Measurements from ENCODE around the gene C2orf80. TPM values are rescaled to one million over a fixed set of nuclear protein-coding genes. Genes with fewer than 3 reads are reported as not detected.
"Not testable (repeated sequence)": the region's sequence is repeated elsewhere in the genome, so short reads cannot be mapped to it uniquely, and the experiment has no call there.

C2orf80 gene
- total RNA-seq, 1 experiment from 2014 or later, result not detected

- Histone ChIP-seq H3K9ac (ENCODE audit: low read length) (no peak overlapping the region), H3K9me2 (replicated peaks; ENCODE audit: insufficient read depth, low read length) (no peaks in the 10 kb centered on the region), H3K9me3 (ENCODE audit: low read length) (no peaks in the 10 kb centered on the region), H3K4me1 (ENCODE audit: low read length) (no peaks in the 10 kb centered on the region), H4K20me1 (ENCODE audit: insufficient read depth, low read depth, low read length) (no peaks in the 10 kb centered on the region), H3K79me2 (ENCODE audit: low read length) (no peaks in the 10 kb centered on the region), H3K27me3 (ENCODE audit: low read length) (no peaks in the 10 kb centered on the region), H3K4me3 (ENCODE audit: low read length) (no peak overlapping the region), H3K4me2 (ENCODE audit: low read depth, low read length, poor library complexity, severe bottlenecking) (no peak overlapping the region), H2AFZ (ENCODE audit: low read length) (no peak overlapping the region), H3K36me3 (ENCODE audit: insufficient read depth, low read length) (no peaks in the 10 kb centered on the region), H3K27ac (ENCODE audit: low read length) (no peak overlapping the region)
- DNase-seq, result no peak
These were observed 42.1 kb downstream of the C2orf80 start for GRCh38 chr2:208147759-208148158.

- Histone ChIP-seq H2AFZ (ENCODE audit: low read length) (no peak overlapping the region), H3K36me3 (ENCODE audit: insufficient read depth, low read length) (no peaks in the 10 kb centered on the region), H3K9ac (ENCODE audit: low read length) (no peak overlapping the region), H3K9me3 (ENCODE audit: low read length) (no peaks in the 10 kb centered on the region), H3K9me2 (replicated peaks; ENCODE audit: insufficient read depth, low read length) (no peaks in the 10 kb centered on the region), H3K4me1 (ENCODE audit: low read length) (no peaks in the 10 kb centered on the region), H3K79me2 (ENCODE audit: low read length) (no peaks in the 10 kb centered on the region), H3K4me3 (ENCODE audit: low read length) (no peak overlapping the region), H3K4me2 (ENCODE audit: low read depth, low read length, poor library complexity, severe bottlenecking) (no peak overlapping the region), H3K27ac (ENCODE audit: low read length) (no peak overlapping the region), H3K27me3 (ENCODE audit: low read length) (no peaks in the 10 kb centered on the region), H4K20me1 (ENCODE audit: insufficient read depth, low read depth, low read length) (no peaks in the 10 kb centered on the region)
- no peak for DNase-seq
These were observed 42.8 kb downstream of the C2orf80 start for GRCh38 chr2:208147008-208147407.

- Histone ChIP-seq H3K9me2 (replicated peaks; ENCODE audit: insufficient read depth, low read length) (no peaks in the 10 kb centered on the region), H3K27ac (ENCODE audit: low read length) (no peak within 1 kb of the TSS), H3K4me1 (ENCODE audit: low read length) (no peaks in the 10 kb centered on the region), H3K36me3 (ENCODE audit: insufficient read depth, low read length) (no peaks in the 10 kb centered on the region), H4K20me1 (ENCODE audit: insufficient read depth, low read depth, low read length) (no peaks in the 10 kb centered on the region), H3K4me2 (ENCODE audit: low read depth, low read length, poor library complexity, severe bottlenecking) (no peak within 1 kb of the TSS), H3K9me3 (ENCODE audit: low read length) (no peaks in the 10 kb centered on the region), H3K9ac (ENCODE audit: low read length) (no peak within 1 kb of the TSS), H3K27me3 (ENCODE audit: low read length) (no peaks in the 10 kb centered on the region), H3K79me2 (ENCODE audit: low read length) (no peaks in the 10 kb centered on the region), H3K4me3 (ENCODE audit: low read length) (no peak within 1 kb of the TSS), H2AFZ (ENCODE audit: low read length) (no peak within 1 kb of the TSS)
- no peak for DNase-seq
These were observed 43.8 kb downstream of the C2orf80 start, which contains the start of gene CRYGB for GRCh38 chr2:208146006-208146405. TSS of gene CRYGB (minus strand) at chr2:208146158. CDS start at chr2:208146120, 38 bp downstream.

- H3K9ac ChIP-seq (ENCODE audit: low read length), result no peak overlapping the region
- H2AFZ ChIP-seq (ENCODE audit: low read length), result no peak overlapping the region
- no peaks in the 10 kb centered on the region for H3K9me3 ChIP-seq (ENCODE audit: low read length)
- H3K27ac ChIP-seq (ENCODE audit: low read length), result no peak overlapping the region
- no peak for DNase-seq
- no peaks in the 10 kb centered on the region for H4K20me1 ChIP-seq (ENCODE audit: insufficient read depth, low read depth, low read length)
- H3K27me3 ChIP-seq (ENCODE audit: low read length), result no peaks in the 10 kb centered on the region
- no peaks in the 10 kb centered on the region for H3K4me1 ChIP-seq (ENCODE audit: low read length)
- H3K36me3 ChIP-seq (ENCODE audit: insufficient read depth, low read length), result no peaks in the 10 kb centered on the region
- H3K79me2 ChIP-seq (ENCODE audit: low read length), result no peaks in the 10 kb centered on the region
- H3K4me2 ChIP-seq (ENCODE audit: low read depth, low read length, poor library complexity, severe bottlenecking), result no peak overlapping the region
- no peak overlapping the region for H3K4me3 ChIP-seq (ENCODE audit: low read length)
- no peaks in the 10 kb centered on the region for H3K9me2 ChIP-seq (replicated peaks; ENCODE audit: insufficient read depth, low read length)
These were observed 46.7 kb downstream of the C2orf80 start for GRCh38 chr2:208142925-208143799.

- DNase-seq, result no peak
- H3K4me1 ChIP-seq (ENCODE audit: low read length), result no peaks in the 10 kb centered on the region
- H3K36me3 ChIP-seq (ENCODE audit: insufficient read depth, low read length), result no peaks in the 10 kb centered on the region
- H3K4me2 ChIP-seq (ENCODE audit: low read depth, low read length, poor library complexity, severe bottlenecking), result no peak overlapping the region
- H3K4me3 ChIP-seq (ENCODE audit: low read length), result no peak overlapping the region
- no peaks in the 10 kb centered on the region for H3K9me2 ChIP-seq (replicated peaks; ENCODE audit: insufficient read depth, low read length)
- no peaks in the 10 kb centered on the region for H3K9me3 ChIP-seq (ENCODE audit: low read length)
- H3K27me3 ChIP-seq (ENCODE audit: low read length), result no peaks in the 10 kb centered on the region
- no peaks in the 10 kb centered on the region for H3K79me2 ChIP-seq (ENCODE audit: low read length)
- no peak overlapping the region for H3K9ac ChIP-seq (ENCODE audit: low read length)
- no peak overlapping the region for H2AFZ ChIP-seq (ENCODE audit: low read length)
- H4K20me1 ChIP-seq (ENCODE audit: insufficient read depth, low read depth, low read length), result no peaks in the 10 kb centered on the region
- no peak overlapping the region for H3K27ac ChIP-seq (ENCODE audit: low read length)
These were observed 47.4 kb downstream of the C2orf80 start for GRCh38 chr2:208142240-208142924.

- H4K20me1 ChIP-seq (ENCODE audit: insufficient read depth, low read depth, low read length), result no peaks in the 10 kb centered on the region
These were observed 50.4 kb downstream of the C2orf80 start for GRCh38 chr2:208139447-208139846.

GRCh38 chr2:208138334-208138733 lies 51.5 kb downstream of the C2orf80 start:
- not testable (repeated sequence) for H3K4me2 ChIP-seq (ENCODE audit: low read depth, low read length, poor library complexity, severe bottlenecking); H3K36me3 ChIP-seq (ENCODE audit: insufficient read depth, low read length); H3K27me3 ChIP-seq (ENCODE audit: low read length); H3K4me3 ChIP-seq (ENCODE audit: low read length); H3K9ac ChIP-seq (ENCODE audit: low read length); H3K9me3 ChIP-seq (ENCODE audit: low read length); H3K9me2 ChIP-seq (replicated peaks; ENCODE audit: insufficient read depth, low read length); H2AFZ ChIP-seq (ENCODE audit: low read length); H3K4me1 ChIP-seq (ENCODE audit: low read length); H3K79me2 ChIP-seq (ENCODE audit: low read length); H4K20me1 ChIP-seq (ENCODE audit: insufficient read depth, low read depth, low read length); DNase-seq; H3K27ac ChIP-seq (ENCODE audit: low read length)

More at GRCh38 chr2:208139447-208139846, 50.4 kb downstream of the C2orf80 start:
- no peak overlapping the region for H2AFZ ChIP-seq (ENCODE audit: low read length)
- H3K4me1 ChIP-seq (ENCODE audit: low read length), result no peaks in the 10 kb centered on the region
- no peaks in the 10 kb centered on the region for H3K9me2 ChIP-seq (replicated peaks; ENCODE audit: insufficient read depth, low read length)
- H3K27me3 ChIP-seq (ENCODE audit: low read length), result no peaks in the 10 kb centered on the region
- no peak overlapping the region for H3K4me2 ChIP-seq (ENCODE audit: low read depth, low read length, poor library complexity, severe bottlenecking)
- H3K79me2 ChIP-seq (ENCODE audit: low read length), result no peaks in the 10 kb centered on the region
- H3K9me3 ChIP-seq (ENCODE audit: low read length), result no peaks in the 10 kb centered on the region
- DNase-seq, result no peak
- no peak overlapping the region for H3K4me3 ChIP-seq (ENCODE audit: low read length)
- no peak overlapping the region for H3K27ac ChIP-seq (ENCODE audit: low read length)
- H3K36me3 ChIP-seq (ENCODE audit: insufficient read depth, low read length), result no peaks in the 10 kb centered on the region
- H3K9ac ChIP-seq (ENCODE audit: low read length), result no peak overlapping the region

GRCh38 chr2:208136716-208137094 lies 53.1 kb downstream of the C2orf80 start:
- H3K36me3 ChIP-seq (ENCODE audit: insufficient read depth, low read length), result no peaks in the 10 kb centered on the region
- H4K20me1 ChIP-seq (ENCODE audit: insufficient read depth, low read depth, low read length), result no peaks in the 10 kb centered on the region
- H2AFZ ChIP-seq (ENCODE audit: low read length), result no peak overlapping the region

More at GRCh38 chr2:208136716-208137094, 53.1 kb downstream of the C2orf80 start:
- Histone ChIP-seq H3K9me3 (ENCODE audit: low read length) (no peaks in the 10 kb centered on the region), H3K27me3 (ENCODE audit: low read length) (no peaks in the 10 kb centered on the region), H3K9me2 (replicated peaks; ENCODE audit: insufficient read depth, low read length) (no peaks in the 10 kb centered on the region), H3K4me2 (ENCODE audit: low read depth, low read length, poor library complexity, severe bottlenecking) (no peak overlapping the region), H3K27ac (ENCODE audit: low read length) (no peak overlapping the region), H3K79me2 (ENCODE audit: low read length) (no peaks in the 10 kb centered on the region), H3K9ac (ENCODE audit: low read length) (no peak overlapping the region), H3K4me1 (ENCODE audit: low read length) (no peaks in the 10 kb centered on the region), H3K4me3 (ENCODE audit: low read length) (no peak overlapping the region)
- DNase-seq, result no peak

Measured in Karpas-422 (cell line).